ENCODE results near the gene RTTN. TPM values are rescaled to one million over a fixed set of nuclear protein-coding genes. Genes with fewer than 3 reads are reported as not detected.

Gene RTTN
- total RNA-seq, 1 donor from 2014 or later = 8.8 TPM

- peaks cover 71% of the 10 kb centered on the region for H3K27me3 Mint-ChIP-seq (ENCODE audit: unreplicated experiment)
- H3K9me3 Mint-ChIP-seq (ENCODE audit: unreplicated experiment) = peaks cover 5% of the 10 kb centered on the region
- H3K27ac Mint-ChIP-seq (ENCODE audit: unreplicated experiment) = no peak overlapping the region
- no peak for DNase-seq (ENCODE audit: extremely low spot score, unreplicated experiment)
- H3K4me1 Mint-ChIP-seq (ENCODE audit: unreplicated experiment) = no peaks in the 10 kb centered on the region
- TF ChIP-seq, protein P1, sequence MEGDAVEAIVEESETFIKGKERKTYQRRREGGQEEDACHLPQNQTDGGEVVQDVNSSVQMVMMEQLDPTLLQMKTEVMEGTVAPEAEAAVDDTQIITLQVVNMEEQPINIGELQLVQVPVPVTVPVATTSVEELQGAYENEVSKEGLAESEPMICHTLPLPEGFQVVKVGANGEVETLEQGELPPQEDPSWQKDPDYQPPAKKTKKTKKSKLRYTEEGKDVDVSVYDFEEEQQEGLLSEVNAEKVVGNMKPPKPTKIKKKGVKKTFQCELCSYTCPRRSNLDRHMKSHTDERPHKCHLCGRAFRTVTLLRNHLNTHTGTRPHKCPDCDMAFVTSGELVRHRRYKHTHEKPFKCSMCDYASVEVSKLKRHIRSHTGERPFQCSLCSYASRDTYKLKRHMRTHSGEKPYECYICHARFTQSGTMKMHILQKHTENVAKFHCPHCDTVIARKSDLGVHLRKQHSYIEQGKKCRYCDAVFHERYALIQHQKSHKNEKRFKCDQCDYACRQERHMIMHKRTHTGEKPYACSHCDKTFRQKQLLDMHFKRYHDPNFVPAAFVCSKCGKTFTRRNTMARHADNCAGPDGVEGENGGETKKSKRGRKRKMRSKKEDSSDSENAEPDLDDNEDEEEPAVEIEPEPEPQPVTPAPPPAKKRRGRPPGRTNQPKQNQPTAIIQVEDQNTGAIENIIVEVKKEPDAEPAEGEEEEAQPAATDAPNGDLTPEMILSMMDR (IDR thresholded peaks at IDR 0.05) = no peak
- no peak overlapping the region for H3K4me3 Mint-ChIP-seq (ENCODE audit: unreplicated experiment)
- no peaks in the 10 kb centered on the region for H3K36me3 Mint-ChIP-seq (ENCODE audit: unreplicated experiment)
Observed at GRCh38 chr18:70221915-70222278, 16.4 kb upstream of the RTTN start.

- Mint-ChIP-seq H3K36me3 (ENCODE audit: unreplicated experiment) (no peaks in the 10 kb centered on the region), H3K4me1 (ENCODE audit: unreplicated experiment) (no peaks in the 10 kb centered on the region), H3K27me3 (ENCODE audit: unreplicated experiment) (peaks cover 73% of the 10 kb centered on the region), H3K27ac (ENCODE audit: unreplicated experiment) (no peak overlapping the region), H3K9me3 (ENCODE audit: unreplicated experiment) (no peaks in the 10 kb centered on the region), H3K4me3 (ENCODE audit: unreplicated experiment) (peak overlapping the region; percentile 30)
- TF ChIP-seq, protein P1 (IDR thresholded peaks at IDR 0.05) = no peak
- DNase-seq (ENCODE audit: extremely low spot score, unreplicated experiment) = no peak
Observed at GRCh38 chr18:70221156-70221914, 15.8 kb upstream of the RTTN start.

DNA sequence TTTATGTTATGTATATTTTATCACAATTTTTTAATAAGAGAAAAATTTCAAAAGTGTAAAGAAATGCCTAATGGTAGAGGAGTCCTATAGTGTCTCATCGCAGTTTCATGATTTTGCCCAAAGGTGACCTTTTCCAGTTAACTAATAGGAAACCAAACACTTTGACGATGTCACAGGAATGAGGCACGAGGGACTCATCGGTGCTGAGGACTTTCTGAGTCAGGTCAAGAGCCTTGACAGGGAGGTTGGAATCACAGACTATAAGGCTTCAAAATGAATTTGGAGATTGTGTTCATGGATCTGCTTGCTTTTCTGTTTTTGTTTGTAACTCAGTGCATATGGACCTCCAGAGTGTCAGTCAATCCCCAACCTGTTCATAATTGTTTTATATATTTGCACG is 15.1 kb upstream of the RTTN start:
- Mint-ChIP-seq H3K27ac (ENCODE audit: unreplicated experiment) (no peak overlapping the region), H3K27me3 (ENCODE audit: unreplicated experiment) (peaks cover 75% of the 10 kb centered on the region), H3K4me3 (ENCODE audit: unreplicated experiment) (no peak overlapping the region), H3K36me3 (ENCODE audit: unreplicated experiment) (no peaks in the 10 kb centered on the region), H3K4me1 (ENCODE audit: unreplicated experiment) (no peaks in the 10 kb centered on the region), H3K9me3 (ENCODE audit: unreplicated experiment) (no peaks in the 10 kb centered on the region)
- no peak for DNase-seq (ENCODE audit: extremely low spot score, unreplicated experiment)
- TF ChIP-seq, protein P1 (IDR thresholded peaks at IDR 0.05) = no peak

- H3K36me3 Mint-ChIP-seq (ENCODE audit: unreplicated experiment) = no peaks in the 10 kb centered on the region
- TF ChIP-seq, protein P1 (IDR thresholded peaks at IDR 0.05) = no peak
- DNase-seq (ENCODE audit: extremely low spot score, unreplicated experiment) = no peak
Observed at GRCh38 chr18:70219688-70220087, 14.2 kb upstream of the RTTN start.

DNA sequence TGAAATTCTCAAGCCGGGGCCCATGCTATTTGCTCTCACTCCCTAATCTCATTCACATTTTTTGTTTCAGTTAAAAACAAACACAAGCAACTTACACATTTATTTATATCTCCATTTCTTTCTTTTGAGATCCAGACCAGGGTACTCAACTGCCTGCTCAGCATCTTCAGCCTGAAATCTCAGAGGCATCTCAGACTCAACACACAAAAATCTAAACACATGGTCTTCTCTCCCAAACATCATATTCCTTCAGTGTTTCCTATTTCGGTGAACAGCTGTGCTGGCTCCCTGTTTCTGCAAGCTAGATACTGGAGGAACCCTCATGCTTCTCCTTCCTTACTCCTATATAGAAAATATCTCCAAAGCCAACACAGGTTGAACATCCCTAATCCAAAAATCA is 11.3 kb upstream of the RTTN start:
- peaks cover 77% of the 10 kb centered on the region for H3K27me3 Mint-ChIP-seq (ENCODE audit: unreplicated experiment)

More at GRCh38 chr18:70219688-70220087, 14.2 kb upstream of the RTTN start:
- peaks cover 77% of the 10 kb centered on the region for H3K27me3 Mint-ChIP-seq (ENCODE audit: unreplicated experiment)
- H3K9me3 Mint-ChIP-seq (ENCODE audit: unreplicated experiment) = no peaks in the 10 kb centered on the region
- H3K4me1 Mint-ChIP-seq (ENCODE audit: unreplicated experiment) = no peaks in the 10 kb centered on the region
- no peak overlapping the region for H3K4me3 Mint-ChIP-seq (ENCODE audit: unreplicated experiment)
- no peak overlapping the region for H3K27ac Mint-ChIP-seq (ENCODE audit: unreplicated experiment)

More for the DNA sequence above, 11.3 kb upstream of the RTTN start:
- H3K4me3 Mint-ChIP-seq (ENCODE audit: unreplicated experiment) = no peak overlapping the region
- H3K27ac Mint-ChIP-seq (ENCODE audit: unreplicated experiment) = no peak overlapping the region
- peaks cover 8% of the 10 kb centered on the region for H3K9me3 Mint-ChIP-seq (ENCODE audit: unreplicated experiment)
- DNase-seq (ENCODE audit: extremely low spot score, unreplicated experiment) = no peak
- H3K4me1 Mint-ChIP-seq (ENCODE audit: unreplicated experiment) = no peaks in the 10 kb centered on the region
- no peaks in the 10 kb centered on the region for H3K36me3 Mint-ChIP-seq (ENCODE audit: unreplicated experiment)
- TF ChIP-seq, protein P1 (IDR thresholded peaks at IDR 0.05) = no peak
